ENCODE data around the gene ADK. TPM values are rescaled to one million over a fixed set of nuclear protein-coding genes. Genes with fewer than 3 reads are reported as not detected.
"Not testable (repeated sequence)": the region's sequence is repeated elsewhere in the genome, so short reads cannot be mapped to it uniquely, and the experiment has no call there.

Gene ADK
- total RNA-seq, 1 experiment from 2014 or later: 159 TPM

DNA sequence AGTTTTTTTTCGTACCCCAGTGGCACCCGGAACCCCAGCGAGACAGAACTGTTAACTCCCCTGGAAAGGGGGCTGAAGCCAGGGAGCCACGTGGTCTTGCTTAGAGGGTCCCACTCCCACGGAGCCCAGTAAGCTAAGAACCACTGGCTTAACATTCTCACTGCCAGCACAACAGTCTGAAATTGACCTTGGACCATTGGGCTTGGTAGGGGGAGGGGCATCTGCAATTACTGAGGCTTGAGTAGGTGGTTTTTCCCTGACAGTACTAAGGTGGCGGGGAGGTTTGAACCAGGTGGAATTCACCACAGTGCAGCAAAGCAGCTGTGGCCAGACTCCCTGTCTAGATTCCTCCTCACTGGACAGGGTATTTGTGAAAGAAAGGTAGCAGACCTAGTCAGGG, 196.5 kb downstream of the ADK start:
- no peaks in the 10 kb centered on the region for H3K79me2 ChIP-seq (ENCODE audit: low read depth)
- POLR2A ChIA-PET (ENCODE audit: unreplicated experiment): no interaction called here
- no peak for DNase-seq
- no peaks in the 10 kb centered on the region for H3K4me1 ChIP-seq (replicated peaks; ENCODE audit: insufficient read depth)
- TF ChIP-seq EZH2 (IDR thresholded peaks at IDR 0.05; ENCODE audit: low read depth): no peak
- TF ChIP-seq, protein P1, sequence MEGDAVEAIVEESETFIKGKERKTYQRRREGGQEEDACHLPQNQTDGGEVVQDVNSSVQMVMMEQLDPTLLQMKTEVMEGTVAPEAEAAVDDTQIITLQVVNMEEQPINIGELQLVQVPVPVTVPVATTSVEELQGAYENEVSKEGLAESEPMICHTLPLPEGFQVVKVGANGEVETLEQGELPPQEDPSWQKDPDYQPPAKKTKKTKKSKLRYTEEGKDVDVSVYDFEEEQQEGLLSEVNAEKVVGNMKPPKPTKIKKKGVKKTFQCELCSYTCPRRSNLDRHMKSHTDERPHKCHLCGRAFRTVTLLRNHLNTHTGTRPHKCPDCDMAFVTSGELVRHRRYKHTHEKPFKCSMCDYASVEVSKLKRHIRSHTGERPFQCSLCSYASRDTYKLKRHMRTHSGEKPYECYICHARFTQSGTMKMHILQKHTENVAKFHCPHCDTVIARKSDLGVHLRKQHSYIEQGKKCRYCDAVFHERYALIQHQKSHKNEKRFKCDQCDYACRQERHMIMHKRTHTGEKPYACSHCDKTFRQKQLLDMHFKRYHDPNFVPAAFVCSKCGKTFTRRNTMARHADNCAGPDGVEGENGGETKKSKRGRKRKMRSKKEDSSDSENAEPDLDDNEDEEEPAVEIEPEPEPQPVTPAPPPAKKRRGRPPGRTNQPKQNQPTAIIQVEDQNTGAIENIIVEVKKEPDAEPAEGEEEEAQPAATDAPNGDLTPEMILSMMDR (conservative IDR thresholded peaks at IDR 0.05): no peak
- H2AFZ ChIP-seq: no peak overlapping the region
- CTCF ChIA-PET: no interaction called here
- no peaks in the 10 kb centered on the region for H4K20me1 ChIP-seq (ENCODE audit: insufficient read depth)
- intact Hi-C loops (cut with micrococcal nuclease; ENCODE audit: unreplicated experiment): no loop called here
- H3K36me3 ChIP-seq (ENCODE audit: low read depth): no peaks in the 10 kb centered on the region
- H3F3A ChIP-seq (ENCODE audit: insufficient read depth, low read depth): no peaks in the 10 kb centered on the region
- H3K27me3 ChIP-seq (ENCODE audit: insufficient read depth, low read depth): no peaks in the 10 kb centered on the region
- no peaks in the 10 kb centered on the region for H3K9me2 ChIP-seq (ENCODE audit: insufficient read depth)
- H3K27ac ChIP-seq: no peak overlapping the region
- H3K4me2 ChIP-seq: no peak overlapping the region
- no peak overlapping the region for H3K4me3 ChIP-seq
- no peaks in the 10 kb centered on the region; the same call in 1 of the 2 replicates for H3K9me3 ChIP-seq (ENCODE audit: insufficient read depth, low read depth)
- no TSS peak for BruUV-seq (replicated peaks)

GRCh38 chr10:74353021-74353420, 202.0 kb downstream of the ADK start:
- intact Hi-C loops (cut with micrococcal nuclease; ENCODE audit: unreplicated experiment); H3K9me3 ChIP-seq (ENCODE audit: insufficient read depth, low read depth); H3K4me1 ChIP-seq (replicated peaks; ENCODE audit: insufficient read depth); H4K20me1 ChIP-seq (ENCODE audit: insufficient read depth); H2AFZ ChIP-seq; H3K27me3 ChIP-seq (ENCODE audit: insufficient read depth, low read depth); H3K27ac ChIP-seq; BruUV-seq (replicated peaks); H3K4me3 ChIP-seq; H3K79me2 ChIP-seq (ENCODE audit: low read depth); H3F3A ChIP-seq (ENCODE audit: insufficient read depth, low read depth); H3K4me2 ChIP-seq; H3K36me3 ChIP-seq (ENCODE audit: low read depth); POLR2A ChIA-PET (ENCODE audit: unreplicated experiment); H3K9me2 ChIP-seq (ENCODE audit: insufficient read depth); CTCF ChIA-PET; DNase-seq: not testable (repeated sequence)

- H3K36me3 ChIP-seq (ENCODE audit: low read depth): 0 out of 2 replicates have a peak, but pooled peaks cover 7% of the 10 kb centered on the region
- H3K4me3 ChIP-seq: no peak overlapping the region
- TF ChIP-seq, protein P1 (conservative IDR thresholded peaks at IDR 0.05): no peak
- no peak for TF ChIP-seq EZH2 (IDR thresholded peaks at IDR 0.05; ENCODE audit: low read depth)
- DNase-seq: no peak
- H3K79me2 ChIP-seq (ENCODE audit: low read depth): no peaks in the 10 kb centered on the region
- peaks cover 4% of the 10 kb centered on the region; the same call in 1 of the 2 replicates for H3K4me1 ChIP-seq (replicated peaks; ENCODE audit: insufficient read depth)
- H3K27me3 ChIP-seq (ENCODE audit: insufficient read depth, low read depth): no peaks in the 10 kb centered on the region
- peaks cover 8% of the 10 kb centered on the region for H3F3A ChIP-seq (ENCODE audit: insufficient read depth, low read depth)
- intact Hi-C loops (cut with micrococcal nuclease; ENCODE audit: unreplicated experiment): no loop called here
- BruUV-seq (replicated peaks): no TSS peak
- no peaks in the 10 kb centered on the region for H3K9me2 ChIP-seq (ENCODE audit: insufficient read depth)
- ChIA-PET POLR2A (ENCODE audit: unreplicated experiment) (no interaction called here), CTCF (no interaction called here)
- H4K20me1 ChIP-seq (ENCODE audit: insufficient read depth): no peaks in the 10 kb centered on the region
- no peak overlapping the region for H3K27ac ChIP-seq
- peaks cover 10% of the 10 kb centered on the region for H3K9me3 ChIP-seq (ENCODE audit: insufficient read depth, low read depth)
- H2AFZ ChIP-seq: no peak overlapping the region
- H3K4me2 ChIP-seq: no peak overlapping the region
Measured at GRCh38 chr10:74361678-74362077, 210.7 kb downstream of the ADK start.

DNA sequence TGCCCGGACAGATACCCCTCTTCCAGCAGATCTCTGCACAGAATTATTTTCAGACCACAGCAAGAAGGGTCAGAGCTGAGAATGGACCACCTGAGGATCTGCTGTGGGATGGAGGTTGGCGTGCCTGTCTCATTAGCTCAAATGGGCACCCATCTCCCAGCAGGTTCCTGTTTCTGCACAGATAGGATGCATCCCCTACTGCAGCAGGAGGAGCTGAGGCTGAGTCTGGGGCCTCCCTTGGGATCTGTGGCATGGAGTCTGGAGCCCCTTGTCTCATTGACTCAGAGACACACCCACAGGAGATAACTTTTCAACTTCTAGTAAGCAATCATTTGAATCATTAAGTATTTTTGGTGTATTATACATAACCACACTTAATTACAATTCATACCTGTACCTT, 212.7 kb downstream of the ADK start:
- DNase-seq: no peak
- ChIA-PET CTCF (no interaction called here), POLR2A (ENCODE audit: unreplicated experiment) (no interaction called here)
- 0 out of 2 replicates have a peak overlapping the region, but pooled peaks have one; percentile 6 for H3K27ac ChIP-seq
- H3K27me3 ChIP-seq (ENCODE audit: insufficient read depth, low read depth): no peaks in the 10 kb centered on the region
- no peak overlapping the region for H3K4me3 ChIP-seq
- intact Hi-C loops (cut with micrococcal nuclease; ENCODE audit: unreplicated experiment): no loop called here
- peaks cover 8% of the 10 kb centered on the region for H3F3A ChIP-seq (ENCODE audit: insufficient read depth, low read depth)
- H4K20me1 ChIP-seq (ENCODE audit: insufficient read depth): no peaks in the 10 kb centered on the region
- no peak overlapping the region for H3K4me2 ChIP-seq
- H2AFZ ChIP-seq: no peak overlapping the region
- H3K36me3 ChIP-seq (ENCODE audit: low read depth): peaks cover 7% of the 10 kb centered on the region; the same call in 1 of the 2 replicates
- no peaks in the 10 kb centered on the region for H3K9me2 ChIP-seq (ENCODE audit: insufficient read depth)
- no TSS peak for BruUV-seq (replicated peaks)
- H3K9me3 ChIP-seq (ENCODE audit: insufficient read depth, low read depth): peaks cover 10% of the 10 kb centered on the region
- H3K79me2 ChIP-seq (ENCODE audit: low read depth): no peaks in the 10 kb centered on the region
- H3K4me1 ChIP-seq (replicated peaks; ENCODE audit: insufficient read depth): peaks cover 4% of the 10 kb centered on the region; the same call in 1 of the 2 replicates
- no peak for TF ChIP-seq EZH2 (IDR thresholded peaks at IDR 0.05; ENCODE audit: low read depth)
- TF ChIP-seq, protein P1 (conservative IDR thresholded peaks at IDR 0.05): no peak
